Gastrocnemius medialis (tissue), 4 donors: ENCODE data around the gene SLC25A26. TPM values are rescaled to one million over a fixed set of nuclear protein-coding genes. Genes with fewer than 3 reads are reported as not detected.

Source experiments
- ATAC-seq, 2 donors: fragments of 150-250 bp; one replicate each; pipeline ENCODE4 v1.9.1; 2016
- DNase-seq, 2 donors: peaks; one replicate each; pipeline ENCODE4 v3.0.0-alpha.2; 2019
- H3K27ac ChIP-seq, 4 donors: fragments of 200-600 bp; sonication (generic); 1 replicate in 1 of 4; 2 replicates in 3 of 4; pipeline ENCODE4 v1.5.1; 2016 to 2018; ENCODE audit warnings: mild to moderate bottlenecking in 2 of 4, moderate library complexity in 1 of 4
- H3K27me3 ChIP-seq, 3 donors: fragments of 200-600 bp; sonication (generic) in 2 of 3; 1 replicate in 1 of 3; 2 replicates in 2 of 3; pipeline versions ENCODE4 v1.5.1 to v1.6.0; 2016 to 2019; ENCODE audit warnings: mild to moderate bottlenecking in 1 of 3, moderate library complexity in 1 of 3
- H3K36me3 ChIP-seq, 2 donors: fragments of 200-600 bp; sonication (generic) in 1 of 2; one replicate each; pipeline ENCODE4 v1.5.1; 2017 to 2018
- H3K4me1 ChIP-seq, 2 donors: fragments of 200-600 bp; sonication (generic) in 1 of 2; one replicate each; pipeline ENCODE4 v1.5.1; 2016 to 2017; ENCODE audit warnings: mild to moderate bottlenecking in 2 of 2
- H3K4me3 ChIP-seq, 4 donors: fragments of 200-600 bp; sonication (generic) in 3 of 4; 1 replicate in 1 of 4; 2 replicates in 3 of 4; pipeline ENCODE4 v1.5.1; 2016 to 2019; ENCODE audit warnings: mild to moderate bottlenecking in 2 of 4
- H3K9me3 ChIP-seq, 3 donors: fragments of 200-600 bp; sonication (generic) in 2 of 3; 1 replicate in 1 of 3; 2 replicates in 2 of 3; pipeline ENCODE4 v1.5.1; 2016 to 2019
- POLR2A ChIP-seq, 2 donors: fragments of 450-650 bp; IDR thresholded peaks; one replicate each; pipeline ENCODE4 v1.6.1; 2017; ENCODE audit warnings: antibody characterized with exemption in 2 of 2, mild to moderate bottlenecking in 2 of 2, moderate library complexity in 2 of 2
- in situ Hi-C, 4 donors: fragments of 200-750 bp; cut with MboI; loops; one replicate each; pipeline versions ENCODE4 v1.15.0 to v1.8.0; 2017; ENCODE audit warnings: low sequenced_read_pairs in 4 of 4
- intact Hi-C: fragments of 100-400 bp; cut with DNase I; formaldehyde crosslinking; loops from one replicate; pipeline ENCODE4 v1.15.1; 2023; ENCODE audit warnings: low total_unique reads
- total RNA-seq, 4 donors: library from RNA; depleted of rRNA; stranded (reverse); fragments of >200 nt; gene quantifications; one replicate each; pipeline versions ENCODE4 v1.1.0 to v1.2.3, GENCODE V29; 2016
- TF ChIP-seq, protein P1 (sequence below), 5 experiments: fragments of 450-650 bp in 3 of 5; fragments of 200-600 bp in 2 of 5; sonication (generic) in 2 of 5; IDR thresholded peaks in 4 of 5; conservative IDR thresholded peaks in 1 of 5; 1 replicate in 4 of 5; 2 replicates in 1 of 5; pipeline ENCODE4 v1.5.1; 2016 to 2019; ENCODE audit warnings: antibody characterized with exemption in 5 of 5, mild to moderate bottlenecking in 3 of 5, moderate library complexity in 3 of 5

The SLC25A26 gene
- total RNA-seq, 4 donors from 2014 or later = 24.1 to 44.3 (median 32.4) TPM

DNA sequence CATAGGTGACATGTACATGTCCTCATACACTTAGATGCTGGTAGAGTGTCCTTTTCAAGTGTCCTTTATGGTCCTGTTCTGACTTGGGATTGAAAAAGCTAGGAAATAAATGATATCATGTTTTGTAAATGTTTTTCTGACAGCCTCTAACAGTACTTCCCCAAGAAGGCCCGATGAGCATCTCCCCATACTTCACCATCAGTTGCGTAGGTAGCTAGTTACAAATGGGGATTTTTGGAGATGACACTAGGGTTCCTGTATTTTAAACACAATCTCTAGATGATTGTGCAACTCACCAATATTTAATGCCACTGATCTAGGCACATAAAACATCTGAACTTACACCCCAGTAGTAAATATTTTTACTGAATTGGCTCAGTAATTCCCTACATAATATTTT is 27.8 kb downstream of the SLC25A26 start:
- DNase-seq (no peak), ATAC-seq (no peak)
- TF ChIP-seq POLR2A (IDR thresholded peaks at IDR 0.05) = no peak
- TF ChIP-seq, protein P1, sequence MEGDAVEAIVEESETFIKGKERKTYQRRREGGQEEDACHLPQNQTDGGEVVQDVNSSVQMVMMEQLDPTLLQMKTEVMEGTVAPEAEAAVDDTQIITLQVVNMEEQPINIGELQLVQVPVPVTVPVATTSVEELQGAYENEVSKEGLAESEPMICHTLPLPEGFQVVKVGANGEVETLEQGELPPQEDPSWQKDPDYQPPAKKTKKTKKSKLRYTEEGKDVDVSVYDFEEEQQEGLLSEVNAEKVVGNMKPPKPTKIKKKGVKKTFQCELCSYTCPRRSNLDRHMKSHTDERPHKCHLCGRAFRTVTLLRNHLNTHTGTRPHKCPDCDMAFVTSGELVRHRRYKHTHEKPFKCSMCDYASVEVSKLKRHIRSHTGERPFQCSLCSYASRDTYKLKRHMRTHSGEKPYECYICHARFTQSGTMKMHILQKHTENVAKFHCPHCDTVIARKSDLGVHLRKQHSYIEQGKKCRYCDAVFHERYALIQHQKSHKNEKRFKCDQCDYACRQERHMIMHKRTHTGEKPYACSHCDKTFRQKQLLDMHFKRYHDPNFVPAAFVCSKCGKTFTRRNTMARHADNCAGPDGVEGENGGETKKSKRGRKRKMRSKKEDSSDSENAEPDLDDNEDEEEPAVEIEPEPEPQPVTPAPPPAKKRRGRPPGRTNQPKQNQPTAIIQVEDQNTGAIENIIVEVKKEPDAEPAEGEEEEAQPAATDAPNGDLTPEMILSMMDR (IDR thresholded peaks at IDR 0.05 in 4 of 5, conservative IDR thresholded peaks at IDR 0.05 in 1 of 5) = no peak
- in situ Hi-C loops = no loop called here
- H3K4me1 ChIP-seq = no peaks in the 10 kb centered on the region
- H3K36me3 ChIP-seq = peaks cover 0 to 12% of the 10 kb centered on the region in 2 donors
- no peak overlapping the region for H3K4me3 ChIP-seq
- intact Hi-C loops = no loop called here
- H3K27ac ChIP-seq = no peak overlapping the region
- no peaks in the 10 kb centered on the region for H3K9me3 ChIP-seq
- no peaks in the 10 kb centered on the region for H3K27me3 ChIP-seq

DNA sequence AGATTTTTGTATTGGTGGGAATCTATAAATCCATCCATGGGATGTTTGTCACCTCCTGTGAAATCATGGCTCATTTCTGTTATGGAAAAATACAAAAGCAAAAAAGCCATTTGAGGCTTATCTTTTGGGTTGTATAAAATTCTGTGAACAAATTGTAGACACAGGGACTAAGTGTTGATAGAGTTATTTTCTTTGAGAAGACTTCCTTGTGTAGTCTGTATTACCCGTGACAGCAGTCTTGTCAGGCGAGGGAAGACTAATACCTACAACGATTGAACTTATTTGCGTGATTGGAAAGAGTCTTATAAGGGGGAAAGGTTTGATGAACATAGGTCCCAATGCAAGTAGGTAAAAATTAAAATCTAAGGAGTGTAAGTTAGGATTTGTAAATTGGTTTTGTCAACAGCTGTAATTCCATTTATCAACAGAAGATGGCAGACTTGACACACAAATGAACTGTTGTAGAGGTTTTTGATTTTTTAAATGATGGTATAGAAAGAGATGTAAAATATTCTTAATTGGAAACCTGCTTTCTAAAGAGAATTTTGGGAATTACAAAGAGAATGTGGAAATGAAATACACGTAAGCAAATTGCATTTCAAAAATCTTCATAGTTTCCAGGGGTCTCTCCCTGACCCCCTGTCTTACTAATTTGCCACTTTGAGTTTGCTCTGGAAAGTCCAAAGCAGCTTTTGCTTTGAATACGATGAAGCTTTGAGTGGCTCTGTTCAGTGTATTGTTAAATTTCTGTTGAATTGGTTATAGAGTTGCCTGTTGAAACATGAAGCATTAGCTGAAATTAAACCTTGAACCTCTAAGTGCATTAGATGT is 33.2 kb downstream of the SLC25A26 start:
- no peak overlapping the region for H3K4me3 ChIP-seq
- no peak for TF ChIP-seq POLR2A (IDR thresholded peaks at IDR 0.05)
- TF ChIP-seq, protein P1 (IDR thresholded peaks at IDR 0.05 in 4 of 5, conservative IDR thresholded peaks at IDR 0.05 in 1 of 5) = peak; percentile 69 to 78 (median 71)
- H3K9me3 ChIP-seq = no peaks in the 10 kb centered on the region
- no peaks in the 10 kb centered on the region for H3K36me3 ChIP-seq
- intact Hi-C loops = loop anchor here (1.0 to 2.0 kb wide), 2 partner anchors 563 to 568 kb away; no protein-coding TSS in a partner anchor
- H3K27me3 ChIP-seq = no peaks in the 10 kb centered on the region
- H3K4me1 ChIP-seq = no peaks in the 10 kb centered on the region
- no peak overlapping the region for H3K27ac ChIP-seq
- ATAC-seq (peak in 1 of 2 donors; percentile 16), DNase-seq (no peak)
- in situ Hi-C loops = no loop called here

DNA sequence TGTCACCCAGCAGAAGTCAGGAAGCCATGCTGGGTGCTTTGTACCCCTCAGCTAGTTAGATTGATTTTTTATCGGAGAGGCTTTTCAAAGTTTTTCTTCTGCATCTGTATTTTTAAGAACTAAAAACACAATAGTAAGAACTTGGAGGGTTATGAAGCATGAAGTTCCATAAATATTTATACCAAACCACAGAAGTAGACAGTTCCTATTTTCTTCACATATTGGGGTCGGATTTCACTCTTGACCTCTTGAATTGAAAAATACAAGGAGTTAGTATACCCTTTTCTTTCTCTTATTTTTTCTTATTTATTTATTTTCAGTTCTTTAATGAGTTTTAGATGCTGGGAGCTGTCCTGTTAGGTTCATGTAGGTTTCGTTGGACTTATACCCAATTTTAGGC is 35.1 kb downstream of the SLC25A26 start:
- Histone ChIP-seq H3K4me3 (no peak overlapping the region), H3K27ac (no peak overlapping the region), H3K36me3 (no peaks in the 10 kb centered on the region), H3K4me1 (peaks cover 6 to 10% of the 10 kb centered on the region in 2 donors), H3K27me3 (no peaks in the 10 kb centered on the region), H3K9me3 (no peaks in the 10 kb centered on the region)
- in situ Hi-C loops (no loop called here), intact Hi-C loops (loop anchor here (2.0 kb wide), 1 partner anchor 561 kb away; no protein-coding TSS in a partner anchor)
- ATAC-seq (no peak), DNase-seq (no peak)
- TF ChIP-seq, protein P1 (IDR thresholded peaks at IDR 0.05 in 4 of 5, conservative IDR thresholded peaks at IDR 0.05 in 1 of 5) = no peak
- no peak for TF ChIP-seq POLR2A (IDR thresholded peaks at IDR 0.05)

DNA sequence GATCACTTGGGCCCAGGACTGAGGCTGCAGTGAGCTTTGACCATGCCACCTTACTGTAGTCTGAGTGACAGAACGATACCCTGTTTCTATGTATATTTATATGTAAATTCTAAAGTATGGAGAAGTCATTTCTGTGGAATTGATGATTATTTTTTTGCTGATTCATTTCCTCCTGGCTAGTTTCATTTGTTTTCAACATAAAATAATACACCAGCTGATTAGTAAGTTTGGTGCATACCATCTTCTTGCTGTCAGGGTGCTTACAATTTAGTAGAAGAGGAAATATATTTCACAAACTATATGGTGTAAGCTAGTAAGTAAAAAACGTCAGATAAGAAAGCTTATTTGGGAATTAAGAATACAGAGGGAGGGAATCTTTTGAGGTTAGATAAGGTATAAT is 36.0 kb downstream of the SLC25A26 start:
- no peak overlapping the region for H3K27ac ChIP-seq
- DNase-seq (no peak), ATAC-seq (no peak)
- H3K4me1 ChIP-seq = peaks cover 11% of the 10 kb centered on the region in 2 donors
- no peak overlapping the region for H3K4me3 ChIP-seq
- H3K9me3 ChIP-seq = no peaks in the 10 kb centered on the region
- H3K36me3 ChIP-seq = no peaks in the 10 kb centered on the region
- H3K27me3 ChIP-seq = no peaks in the 10 kb centered on the region
- intact Hi-C loops (no loop called here), in situ Hi-C loops (no loop called here)
- TF ChIP-seq POLR2A (IDR thresholded peaks at IDR 0.05) = no peak

DNA sequence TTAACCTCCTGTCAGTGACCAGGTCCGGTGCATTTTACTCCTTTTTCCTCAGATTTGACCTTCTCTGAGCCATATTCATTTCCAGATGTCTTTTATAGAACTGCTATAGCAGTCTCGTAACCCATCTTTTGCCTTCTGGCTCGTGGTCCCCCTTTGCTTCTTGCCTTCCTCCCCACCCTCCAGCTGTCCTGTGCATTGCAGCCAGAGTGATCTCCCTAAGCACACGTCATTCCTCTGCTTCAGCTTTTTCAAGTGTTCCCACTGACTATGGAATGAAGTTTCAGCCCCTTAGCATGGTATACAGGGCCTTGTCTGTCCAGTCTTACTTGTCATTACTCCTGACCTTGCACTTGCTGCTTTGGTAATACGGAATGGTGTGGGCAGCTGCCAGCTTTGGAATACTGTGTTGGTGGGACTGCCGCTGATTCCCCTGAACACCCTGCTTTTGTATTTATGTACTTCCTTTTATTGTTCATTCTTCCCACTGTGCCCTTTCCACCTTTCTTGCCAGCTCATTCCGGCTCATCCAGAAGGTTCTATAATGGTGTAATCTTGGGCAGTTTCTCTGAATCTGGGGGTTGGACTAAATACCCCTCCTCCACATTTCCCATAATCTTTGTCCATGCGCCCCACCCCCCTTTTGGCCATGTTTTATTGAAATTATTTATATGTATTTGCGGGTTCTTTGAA is 38.9 kb downstream of the SLC25A26 start:
- Histone ChIP-seq H3K27me3 (no peaks in the 10 kb centered on the region), H3K36me3 (no peaks in the 10 kb centered on the region), H3K9me3 (no peaks in the 10 kb centered on the region), H3K4me3 (no peak overlapping the region), H3K4me1 (peaks cover 11% of the 10 kb centered on the region in 2 donors), H3K27ac (no peak overlapping the region)
- ATAC-seq (no peak), DNase-seq (no peak)
- TF ChIP-seq, protein P1 (IDR thresholded peaks at IDR 0.05 in 4 of 5, conservative IDR thresholded peaks at IDR 0.05 in 1 of 5) = no peak
- TF ChIP-seq POLR2A (IDR thresholded peaks at IDR 0.05) = no peak
- intact Hi-C loops (no loop called here), in situ Hi-C loops (no loop called here)
